HepG2 (cell line): ENCODE data around the gene ASB16. TPM values are rescaled to one million over a fixed set of nuclear protein-coding genes. Genes with fewer than 3 reads are reported as not detected.

Experiments used
- CCAR2 ChIP-seq: fragments of 200-400 bp; formaldehyde crosslinking; optimal IDR thresholded peaks from 2 replicates; pipeline ENCODE3; 2018; ENCODE audit warnings: low read depth, mild to moderate bottlenecking, low read length, moderate library complexity
- CEBPB ChIP-seq: IDR thresholded peaks from 2 replicates; pipeline ENCODE4 v1.6.1; 2011; ENCODE audit warnings: low read depth, low read length, improper control_type of control experiment, borderline replicate concordance
- HBP1 ChIP-seq: IDR thresholded peaks from 2 replicates; pipeline ENCODE4 v1.6.1; 2016; ENCODE audit warnings: low read depth, control low read depth
- KLF12 ChIP-seq: sonication (generic); formaldehyde crosslinking; IDR thresholded peaks from 2 replicates; pipeline ENCODE4 v1.4.0; 2020; ENCODE audit warnings: missing genetic modification reagents, borderline replicate concordance
- NR0B2 ChIP-seq: sonication (generic); formaldehyde crosslinking; IDR thresholded peaks from 2 replicates; pipeline ENCODE4 v1.4.0; 2020; ENCODE audit warnings: mild to moderate bottlenecking, missing genetic modification reagents
- PBX3 ChIP-seq: sonication (generic); formaldehyde crosslinking; IDR thresholded peaks from 2 replicates; pipeline ENCODE4 v1.8.1; 2023; ENCODE audit warnings: missing genetic modification reagents, inconsistent platforms, borderline replicate concordance
- SP140L ChIP-seq: sonication (generic); formaldehyde crosslinking; IDR thresholded peaks from 2 replicates; pipeline ENCODE4 v1.4.0; 2020; ENCODE audit warnings: missing genetic modification reagents, borderline replicate concordance
- ZHX1 ChIP-seq: sonication (generic); formaldehyde crosslinking; IDR thresholded peaks from 2 replicates; pipeline ENCODE4 v1.8.1; 2022; ENCODE audit warnings: low read depth, mild to moderate bottlenecking, missing genetic modification reagents
- ZMAT3 ChIP-seq: sonication (generic); formaldehyde crosslinking; conservative IDR thresholded peaks from 2 replicates; pipeline ENCODE4 v1.7.0; 2021; ENCODE audit warnings: missing genetic modification reagents
- ZNF558 ChIP-seq: sonication (generic); formaldehyde crosslinking; IDR thresholded peaks from 2 replicates; pipeline ENCODE4 v1.9.0; 2022; ENCODE audit warnings: mild to moderate bottlenecking, missing genetic modification reagents, borderline replicate concordance
- ZNF800 ChIP-seq: sonication (generic); formaldehyde crosslinking; IDR thresholded peaks from 2 replicates; pipeline ENCODE4 v1.4.0; 2020; ENCODE audit warnings: missing genetic modification reagents
- ZUFSP ChIP-seq: sonication (generic); formaldehyde crosslinking; IDR thresholded peaks from 2 replicates; pipeline ENCODE4 v1.9.0; 2021; ENCODE audit warnings: missing genetic modification reagents, mild to moderate bottlenecking, borderline replicate concordance
- polyA plus RNA-seq, 8 experiments: library from polyadenylated mRNA; depleted of rRNA in 3 of 8; stranded (reverse) in 7 of 8; unstranded in 1 of 8; fragments of >200 nt; fragmentation: Illumina TruSeq in 4 of 8; extraction: Trizol in 4 of 8; gene quantifications; 2 replicates each; pipeline versions ENCODE4 v1.2.1 to v1.2.3, GENCODE V29; 2011 to 2016; ENCODE audit warnings: low read depth in 4 of 8, missing spikeins in 1 of 8, mixed read lengths in 1 of 8; ENCODE audit not compliant: insufficient read depth in 1 of 8
- total RNA-seq, 5 experiments: library from RNA; depleted of rRNA; stranded (reverse); fragments of >200 nt; fragmentation: Illumina TruSeq; extraction: Trizol; gene quantifications; 2 replicates each; pipeline ENCODE4 v1.2.3, GENCODE V29; 2016; ENCODE audit warnings: low read depth in 1 of 5
- TF ChIP-seq, protein P1 (sequence below): sonication (generic); formaldehyde crosslinking; IDR thresholded peaks from 2 replicates; pipeline ENCODE4 v1.5.1; 2020; ENCODE audit warnings: missing genetic modification reagents, mild to moderate bottlenecking, borderline replicate concordance

The ASB16 gene
- total and polyA plus RNA-seq, 2 of the 13 experiments (the other 11 are each of a cell fraction or from before 2014, with no cell fraction given): 0.07 TPM; not detected in 1

DNA sequence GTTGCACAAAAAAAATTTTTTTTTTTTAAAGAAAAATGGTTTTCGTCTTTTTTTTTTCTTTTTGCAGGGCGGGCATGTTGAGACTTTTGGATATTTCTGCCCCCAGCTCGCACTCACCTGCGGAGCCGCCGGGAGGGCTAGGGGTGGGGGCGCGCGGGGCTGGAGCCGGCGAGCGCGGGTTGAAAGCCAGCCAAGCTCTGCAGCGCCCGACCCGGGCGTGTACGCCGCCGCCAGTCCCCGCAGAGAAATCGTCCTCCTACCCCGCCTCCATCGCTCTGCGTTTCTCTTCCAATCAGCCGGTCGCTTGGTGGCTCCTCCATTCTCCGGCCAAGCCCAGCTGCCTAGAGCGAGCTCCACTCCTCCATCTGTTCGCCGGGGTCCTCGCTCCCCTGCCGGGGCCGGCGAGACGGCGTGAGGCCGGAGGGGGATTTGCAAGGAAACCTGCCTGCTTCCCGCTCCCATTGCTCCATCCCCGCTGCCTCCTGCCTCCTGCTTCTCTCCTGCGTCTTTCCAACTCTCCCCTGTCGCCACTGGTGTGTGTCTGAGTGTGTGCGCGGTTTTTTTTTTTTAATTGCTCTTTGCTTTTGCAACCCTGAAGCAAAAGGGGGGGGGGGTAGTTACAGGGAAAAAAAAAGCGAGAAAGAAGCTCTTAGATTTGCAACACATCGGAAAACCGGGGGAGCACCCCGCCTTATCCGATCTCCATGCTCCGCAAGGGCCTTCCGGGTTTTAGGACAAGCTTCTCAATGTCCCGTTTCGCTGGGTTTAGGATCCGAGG lies 50.8 kb downstream of the ASB16 start (continued):
- TF ChIP-seq CEBPB (no peak), ZHX1 (CRISPR knock-in tag) (no peak), HBP1 (CRISPR knock-in tag) (0 out of 2 replicates have a peak, but pooled peaks have one; percentile 35), PBX3 (no peak), ZNF558 (CRISPR knock-in tag) (no peak), KLF12 (CRISPR knock-in tag) (no peak), ZMAT3 (CRISPR knock-in tag) (no peak; the same call in 1 of the 2 replicates), ZUFSP (CRISPR knock-in tag) (no peak), SP140L (CRISPR knock-in tag) (no peak), CCAR2 (no peak), NR0B2 (CRISPR knock-in tag) (peak; percentile 67; the same call in 1 of the 2 replicates), ZNF800 (no peak; the same call in 1 of the 2 replicates)
- TF ChIP-seq, protein P1, sequence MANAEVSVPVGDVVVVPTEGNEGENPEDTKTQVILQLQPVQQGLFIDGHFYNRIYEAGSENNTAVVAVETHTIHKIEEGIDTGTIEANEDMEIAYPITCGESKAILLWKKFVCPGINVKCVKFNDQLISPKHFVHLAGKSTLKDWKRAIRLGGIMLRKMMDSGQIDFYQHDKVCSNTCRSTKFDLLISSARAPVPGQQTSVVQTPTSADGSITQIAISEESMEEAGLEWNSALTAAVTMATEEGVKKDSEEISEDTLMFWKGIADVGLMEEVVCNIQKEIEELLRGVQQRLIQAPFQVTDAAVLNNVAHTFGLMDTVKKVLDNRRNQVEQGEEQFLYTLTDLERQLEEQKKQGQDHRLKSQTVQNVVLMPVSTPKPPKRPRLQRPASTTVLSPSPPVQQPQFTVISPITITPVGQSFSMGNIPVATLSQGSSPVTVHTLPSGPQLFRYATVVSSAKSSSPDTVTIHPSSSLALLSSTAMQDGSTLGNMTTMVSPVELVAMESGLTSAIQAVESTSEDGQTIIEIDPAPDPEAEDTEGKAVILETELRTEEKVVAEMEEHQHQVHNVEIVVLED: no peak
